B cell (primary cell): ENCODE measurements around the gene GLG1. TPM values are rescaled to one million over a fixed set of nuclear protein-coding genes. Genes with fewer than 3 reads are reported as not detected.
A peak's percentile ranks its signal among the peaks of the same experiment; 100 is the strongest.

Experiments used
- ATAC-seq: fragments of 200-7000 bp; cut with Tn5 transposase; one replicate; pipeline ENCODE4 v1.10.0; 2021; ENCODE audit warnings: low read depth, mild to moderate bottlenecking, moderate number of reproducible peaks, moderate library complexity
- CTCF ChIA-PET: fragments of 350-600 bp; sonication (Branson Sonifier 250); formaldehyde crosslinking; loops from one replicate; lab custom pipeline; 2021; ENCODE audit warnings: antibody characterized with exemption, inconsistent platforms; lab: Charles Lee
- POLR2A ChIA-PET: fragments of 350-600 bp; sonication (Branson Sonifier 250); formaldehyde crosslinking; loops from one replicate; lab custom pipeline; 2021; ENCODE audit warnings: antibody characterized with exemption; lab: Charles Lee
- DNase-seq: peaks from one replicate; pipeline ENCODE4 v3.0.0; 2013
- H2AFZ ChIP-seq: 2 replicates; pipeline ENCODE4 v1.6.1; 2012; ENCODE audit warnings: mild to moderate bottlenecking, low read depth, low read length; ENCODE audit not compliant: insufficient read depth, poor library complexity, severe bottlenecking
- H3K27ac ChIP-seq, 2 donors: 1 replicate in 1 of 2; 2 replicates in 1 of 2; pipeline ENCODE4 v1.5.1; 2012 to 2013; ENCODE audit warnings: low read length in 2 of 2, mild to moderate bottlenecking in 2 of 2, moderate library complexity in 1 of 2
- H3K27me3 ChIP-seq, 4 experiments: fragments of 200-600 bp in 1 of 4; sonication (generic) in 1 of 4; replicated peaks in 1 of 4; 1 replicate in 2 of 4; 2 replicates in 2 of 4; pipeline versions ENCODE4 v1.6.1 to v1.7.0; 2013 to 2016; ENCODE audit warnings: low read length in 3 of 4, mild to moderate bottlenecking in 2 of 4, mixed read lengths in 1 of 4, moderate library complexity in 1 of 4; ENCODE audit not compliant: insufficient read depth in 4 of 4, control insufficient read depth in 3 of 4; ENCODE audit errors: control extremely low read depth in 1 of 4
- H3K36me3 ChIP-seq, 2 experiments: replicated peaks in 1 of 2; 1 replicate in 1 of 2; 2 replicates in 1 of 2; pipeline versions ENCODE4 v1.6.1 to v1.7.1; 2013; ENCODE audit warnings: low read length in 1 of 2; ENCODE audit not compliant: insufficient read depth in 2 of 2, control insufficient read depth in 1 of 2; ENCODE audit errors: control extremely low read depth in 1 of 2, extremely low read depth in 1 of 2
- H3K4me1 ChIP-seq, 2 donors: fragments of 200-600 bp in 1 of 2; sonication (generic) in 1 of 2; 1 replicate in 1 of 2; 2 replicates in 1 of 2; pipeline versions ENCODE4 v1.5.1 to v1.6.1; 2013 to 2017; ENCODE audit warnings: low read length in 2 of 2; ENCODE audit not compliant: control insufficient read depth in 2 of 2, insufficient read depth in 2 of 2
- H3K4me2 ChIP-seq: replicated peaks from 2 replicates; pipeline ENCODE3; 2012; ENCODE audit warnings: mild to moderate bottlenecking, low read depth, low read length; ENCODE audit not compliant: poor library complexity, severe bottlenecking
- H3K4me3 ChIP-seq, 5 experiments: fragments of 200-600 bp in 1 of 5; sonication (generic) in 1 of 5; 1 replicate in 3 of 5; 2 replicates in 2 of 5; pipeline versions ENCODE4 v1.5.1 to v1.7.0; 2011 to 2016; ENCODE audit warnings: low read length in 4 of 5, mild to moderate bottlenecking in 4 of 5, low read depth in 2 of 5, control low read depth in 1 of 5, moderate library complexity in 1 of 5; ENCODE audit not compliant: insufficient read depth in 1 of 5; ENCODE audit errors: control extremely low read depth in 1 of 5, extremely low read depth in 1 of 5
- H3K79me2 ChIP-seq: fragments of 200-600 bp; sonication (generic); one replicate; pipeline ENCODE4 v1.6.0; 2016; ENCODE audit warnings: low read length; ENCODE audit not compliant: control insufficient read depth, insufficient read depth
- H3K9ac ChIP-seq: fragments of 200-600 bp; sonication (generic); 2 replicates; pipeline ENCODE4 v1.6.1; 2017; ENCODE audit warnings: mild to moderate bottlenecking, low read length, moderate library complexity
- H3K9me3 ChIP-seq, 3 donors: one replicate each; pipeline versions ENCODE4 v1.6.1 to v1.7.1; 2013; ENCODE audit warnings: low read length in 2 of 3; ENCODE audit not compliant: control insufficient read depth in 2 of 3, insufficient read depth in 1 of 3; ENCODE audit errors: control extremely low read depth in 1 of 3
- H4K20me1 ChIP-seq: 2 replicates; pipeline ENCODE4 v1.6.0; 2012; ENCODE audit warnings: mild to moderate bottlenecking, low read length; ENCODE audit not compliant: insufficient read depth, control insufficient read depth, poor library complexity, severe bottlenecking
- H3K27ac Mint-ChIP-seq: one replicate; pipeline ENCODE4 v1.8.0; 2021; ENCODE audit warnings: mixed read lengths
- H3K27me3 Mint-ChIP-seq: one replicate; pipeline ENCODE4 v1.8.0; 2021; ENCODE audit warnings: mixed read lengths
- H3K4me1 Mint-ChIP-seq: one replicate; pipeline ENCODE4 v1.8.0; 2021; ENCODE audit warnings: mixed read lengths
- H3K4me3 Mint-ChIP-seq: one replicate; pipeline ENCODE4 v1.8.0; 2021; ENCODE audit warnings: mixed read lengths
- H3K9me3 Mint-ChIP-seq: one replicate; pipeline ENCODE4 v1.8.0; 2022; ENCODE audit warnings: mixed read lengths; ENCODE audit not compliant: insufficient read depth
- CTCF ChIP-seq: fragments of 200-600 bp; IDR thresholded peaks from one replicate; pipeline ENCODE4 v1.8.0; 2022; ENCODE audit warnings: antibody characterized with exemption, mild to moderate bottlenecking
- EZH2 ChIP-seq: IDR thresholded peaks from 2 replicates; pipeline ENCODE4 v1.6.1; 2012; ENCODE audit warnings: borderline replicate concordance, low read depth, mild to moderate bottlenecking, moderate library complexity, low read length; ENCODE audit not compliant: insufficient read depth, poor library complexity, severe bottlenecking
- WGBS: methylation state at CpG from one replicate; pipeline ENCODE4 v1.1.5; 2013; ENCODE audit warnings: missing lambda C conversion rate; ENCODE audit not compliant: insufficient coverage; 5-methylcytosine and 5-hydroxymethylcytosine counted together
- intact Hi-C: fragments of 100-400 bp; cut with micrococcal nuclease; formaldehyde crosslinking; loops from one replicate; pipeline ENCODE4 v1.10.0; 2022
- polyA plus RNA-seq: library from polyadenylated mRNA; depleted of rRNA; stranded (reverse); fragments of >200 nt; gene quantifications from 2 replicates; pipeline ENCODE4 v1.2.3, GENCODE V29; 2012
- total RNA-seq, 2 donors: library from RNA; stranded (reverse); fragments of 120-200 nt in 1 of 2; gene quantifications; 1 replicate in 1 of 2; 2 replicates in 1 of 2; pipeline versions ENCODE4 v1.2.3 to v1.2.4, GENCODE V29; 2013 to 2022

The GLG1 gene
- total and polyA plus RNA-seq, 2 donors (not counting 1 experiment from before 2014, with no cell fraction given) = 28.3 to 114 TPM

- H3K4me1 Mint-ChIP-seq = peaks cover 56% of the 10 kb centered on the region
- Histone ChIP-seq H3K9me3 (no peaks in the 10 kb centered on the region), H3K27ac (no peak overlapping the region), H3K9ac (no peak overlapping the region), H4K20me1 (peaks cover 38% of the 10 kb centered on the region), H3K4me3 (no peak overlapping the region), H3K4me1 (peaks cover 14% of the 10 kb centered on the region in 2 donors), H3K4me2 (no peak overlapping the region), H3K79me2 (peaks cover 98% of the 10 kb centered on the region), H2AFZ (no peak overlapping the region), H3K36me3 (no peaks in the 10 kb centered on the region), H3K27me3 (no peaks in the 10 kb centered on the region)
- H3K9me3 Mint-ChIP-seq = no peaks in the 10 kb centered on the region
- H3K27me3 Mint-ChIP-seq = no peaks in the 10 kb centered on the region
- H3K4me3 Mint-ChIP-seq = no peak overlapping the region
- H3K27ac Mint-ChIP-seq = peak overlapping the region; percentile 64
- POLR2A ChIA-PET = interaction anchor here (0.5 kb wide), 1 partner anchor 58 kb away, joined by 3 read pairs; no protein-coding TSS in a partner anchor
- DNase-seq (no peak), ATAC-seq (no peak)
- WGBS = 100% methylated on average over 1 of the region's 1 CpG
- no peak for TF ChIP-seq CTCF
- TF ChIP-seq EZH2 = no peak
- intact Hi-C loops = no loop called here
- CTCF ChIA-PET = interaction anchor here (1.3 kb wide), 1 partner anchor 273 kb away, joined by 4 read pairs; no protein-coding TSS in a partner anchor
Observed at GRCh38 chr16:74582970-74583369, 23.9 kb downstream of the GLG1 start.

GRCh38 chr16:74580833-74581232, 26.1 kb downstream of the GLG1 start:
- H4K20me1 ChIP-seq = peaks cover 47% of the 10 kb centered on the region
- DNase-seq (no peak), ATAC-seq (no peak)
- H3K4me1 Mint-ChIP-seq = peaks cover 49% of the 10 kb centered on the region
- WGBS = no CpG with 5 or more reads among the region's 3 CpGs
- no peaks in the 10 kb centered on the region for H3K36me3 ChIP-seq
- H3K9me3 ChIP-seq = no peaks in the 10 kb centered on the region
- no peak overlapping the region for H3K4me3 ChIP-seq
- intact Hi-C loops = no loop called here
- CTCF ChIA-PET = no interaction called here
- H3K79me2 ChIP-seq = peaks cover 98% of the 10 kb centered on the region
- H3K9me3 Mint-ChIP-seq = no peaks in the 10 kb centered on the region
- H3K27ac ChIP-seq = no peak overlapping the region
- no peaks in the 10 kb centered on the region for H3K27me3 Mint-ChIP-seq
- POLR2A ChIA-PET = no interaction called here
- no peak overlapping the region for H2AFZ ChIP-seq
- no peak overlapping the region for H3K4me3 Mint-ChIP-seq
- H3K27me3 ChIP-seq = no peaks in the 10 kb centered on the region
- H3K27ac Mint-ChIP-seq = no peak overlapping the region
- H3K9ac ChIP-seq = peak overlapping the region; percentile 8
- no peak for TF ChIP-seq CTCF
- no peak for TF ChIP-seq EZH2
- H3K4me2 ChIP-seq = peak overlapping the region; percentile 24
- peaks cover 9 to 14% of the 10 kb centered on the region in 2 donors for H3K4me1 ChIP-seq
